Upper lobe of left lung (tissue), 6 donors: Measurements from ENCODE around the gene CEP72. TPM values are rescaled to one million over a fixed set of nuclear protein-coding genes. Genes with fewer than 3 reads are reported as not detected.

Source experiments
- ATAC-seq, 2 donors: fragments of 200-7000 bp; cut with Tn5 transposase; one replicate each; pipeline ENCODE4 v1.9.1; 2022; ENCODE audit warnings: mild to moderate bottlenecking in 2 of 2, moderate library complexity in 2 of 2; ENCODE audit not compliant: low FRiP score in 2 of 2
- DNase-seq, 2 donors: peaks; one replicate each; pipeline ENCODE4 v3.0.0-alpha.2; 2019 to 2020
- H3K27ac ChIP-seq, 4 donors: fragments of 200-600 bp; sonication (generic); one replicate each; pipeline ENCODE4 v1.5.1; 2016 to 2019
- H3K27me3 ChIP-seq, 4 donors: fragments of 200-600 bp; sonication (generic); one replicate each; pipeline ENCODE4 v1.5.1; 2017 to 2019
- H3K36me3 ChIP-seq, 4 donors: fragments of 200-600 bp; sonication (generic); one replicate each; pipeline ENCODE4 v1.5.1; 2016 to 2019
- H3K4me1 ChIP-seq, 4 donors: fragments of 200-600 bp; sonication (generic); one replicate each; pipeline ENCODE4 v1.5.1; 2018 to 2019
- H3K4me3 ChIP-seq, 4 donors: fragments of 200-600 bp; sonication (generic); one replicate each; pipeline ENCODE4 v1.5.1; 2017 to 2019; ENCODE audit warnings: mild to moderate bottlenecking in 2 of 4, moderate library complexity in 1 of 4
- H3K9me3 ChIP-seq, 4 donors: fragments of 200-600 bp; sonication (generic); one replicate each; pipeline ENCODE4 v1.5.1; 2018 to 2019
- CTCF ChIP-seq, 6 experiments: fragments of 450-650 bp in 4 of 6; fragments of 200-600 bp in 2 of 6; sonication (generic) in 2 of 6; IDR thresholded peaks; one replicate each; pipeline ENCODE4 v1.5.1; 2016 to 2019; ENCODE audit warnings: antibody characterized with exemption in 6 of 6
- EP300 ChIP-seq, 4 donors: sonication (generic); formaldehyde crosslinking; IDR thresholded peaks; one replicate each; pipeline ENCODE4 v1.5.1; 2017; ENCODE audit warnings: antibody characterized with exemption in 4 of 4, control low read depth in 2 of 4
- POLR2A ChIP-seq, 4 donors: fragments of 450-650 bp; IDR thresholded peaks; one replicate each; pipeline ENCODE4 v1.5.1; 2016 to 2017; ENCODE audit warnings: antibody characterized with exemption in 4 of 4, mild to moderate bottlenecking in 2 of 4
- POLR2AphosphoS5 ChIP-seq, 2 donors: sonication (generic); formaldehyde crosslinking; IDR thresholded peaks; one replicate each; pipeline ENCODE4 v1.5.1; 2017; ENCODE audit warnings: antibody characterized with exemption in 2 of 2
- WGBS, 2 donors: methylation state at CpG; one replicate each; pipeline ENCODE4 v1.1.5; 2017 to 2018; 5-methylcytosine and 5-hydroxymethylcytosine counted together
- total RNA-seq, 6 donors: library from RNA; depleted of rRNA in 4 of 6; stranded (reverse); fragments of >200 nt in 4 of 6; gene quantifications; one replicate each; pipeline versions ENCODE4 v1.1.0 to v1.2.1, GENCODE V29; 2016 to 2021
- donor health status: DM: no; HTN: no; CAD: no; lungs with moderate emphysema.
- donor health status: DM: no; HTN: yes; CAD: no; lungs with severe emphysema.

CEP72 gene
- total RNA-seq, 6 donors from 2014 or later = 6.8 to 21.0 (median 9.4) TPM

- H3K4me3 ChIP-seq = no peak overlapping the region
- DNase-seq = no peak
- TF ChIP-seq POLR2AphosphoS5 (IDR thresholded peaks at IDR 0.05) (no peak), EP300 (IDR thresholded peaks at IDR 0.05) (no peak), CTCF (IDR thresholded peaks at IDR 0.05) (no peak), POLR2A (IDR thresholded peaks at IDR 0.05) (no peak)
- H3K27ac ChIP-seq = no peak overlapping the region
- no peak for ATAC-seq
- 94 to 100% methylated on average over 1 of the region's 1 CpG for WGBS, 2 donors
- no peaks in the 10 kb centered on the region for H3K9me3 ChIP-seq
- no peaks in the 10 kb centered on the region for H3K4me1 ChIP-seq
- H3K27me3 ChIP-seq = no peaks in the 10 kb centered on the region
- H3K36me3 ChIP-seq = no peaks in the 10 kb centered on the region
Measured at GRCh38 chr5:589173-589572, 23.0 kb upstream of the CEP72 start.

GRCh38 chr5:589588-589987, 22.6 kb upstream of the CEP72 start:
- 85 to 100% methylated on average over 1 of the region's 1 CpG for WGBS, 2 donors
- no peak for ATAC-seq
- Histone ChIP-seq H3K27me3 (no peaks in the 10 kb centered on the region), H3K9me3 (no peaks in the 10 kb centered on the region), H3K4me3 (no peak overlapping the region), H3K4me1 (no peaks in the 10 kb centered on the region), H3K27ac (no peak overlapping the region), H3K36me3 (no peaks in the 10 kb centered on the region)
- no peak for DNase-seq
- TF ChIP-seq EP300 (IDR thresholded peaks at IDR 0.05) (no peak), POLR2A (IDR thresholded peaks at IDR 0.05) (no peak), CTCF (IDR thresholded peaks at IDR 0.05) (no peak), POLR2AphosphoS5 (IDR thresholded peaks at IDR 0.05) (no peak)

GRCh38 chr5:590346-590745, 21.8 kb upstream of the CEP72 start:
- Histone ChIP-seq H3K27ac (no peak overlapping the region), H3K4me1 (no peaks in the 10 kb centered on the region), H3K9me3 (no peaks in the 10 kb centered on the region), H3K27me3 (no peaks in the 10 kb centered on the region), H3K4me3 (no peak overlapping the region), H3K36me3 (no peaks in the 10 kb centered on the region)
- ATAC-seq (no peak), DNase-seq (no peak)
- no peak for TF ChIP-seq POLR2AphosphoS5 (IDR thresholded peaks at IDR 0.05)
- no peak for TF ChIP-seq POLR2A (IDR thresholded peaks at IDR 0.05)
- no peak for TF ChIP-seq EP300 (IDR thresholded peaks at IDR 0.05)
- no peak for TF ChIP-seq CTCF (IDR thresholded peaks at IDR 0.05)

- no peak for DNase-seq
Measured at GRCh38 chr5:591746-592145, 20.4 kb upstream of the CEP72 start.

More at GRCh38 chr5:591746-592145, 20.4 kb upstream of the CEP72 start:
- Histone ChIP-seq H3K4me3 (no peak overlapping the region), H3K27me3 (no peaks in the 10 kb centered on the region), H3K4me1 (no peaks in the 10 kb centered on the region), H3K36me3 (no peaks in the 10 kb centered on the region), H3K27ac (no peak overlapping the region), H3K9me3 (no peaks in the 10 kb centered on the region)
- TF ChIP-seq EP300 (IDR thresholded peaks at IDR 0.05) = no peak
- TF ChIP-seq CTCF (IDR thresholded peaks at IDR 0.05) = no peak
- TF ChIP-seq POLR2A (IDR thresholded peaks at IDR 0.05) = no peak
- no peak for TF ChIP-seq POLR2AphosphoS5 (IDR thresholded peaks at IDR 0.05)
- ATAC-seq = no peak
- WGBS, 2 donors = 58 to 72% methylated on average over 4 to 5 of the region's 5 CpGs
